Hepatic stellate cell (primary cell): ENCODE measurements around the gene AXL.
"Not testable (repeated sequence)": the region's sequence is repeated elsewhere in the genome, so short reads cannot be mapped to it uniquely, and the experiment has no call there.

Experiments
- DNase-seq: peaks from one replicate; pipeline ENCODE4 v3.0.0; 2011; ENCODE audit warnings: low spot score

AXL gene

DNA sequence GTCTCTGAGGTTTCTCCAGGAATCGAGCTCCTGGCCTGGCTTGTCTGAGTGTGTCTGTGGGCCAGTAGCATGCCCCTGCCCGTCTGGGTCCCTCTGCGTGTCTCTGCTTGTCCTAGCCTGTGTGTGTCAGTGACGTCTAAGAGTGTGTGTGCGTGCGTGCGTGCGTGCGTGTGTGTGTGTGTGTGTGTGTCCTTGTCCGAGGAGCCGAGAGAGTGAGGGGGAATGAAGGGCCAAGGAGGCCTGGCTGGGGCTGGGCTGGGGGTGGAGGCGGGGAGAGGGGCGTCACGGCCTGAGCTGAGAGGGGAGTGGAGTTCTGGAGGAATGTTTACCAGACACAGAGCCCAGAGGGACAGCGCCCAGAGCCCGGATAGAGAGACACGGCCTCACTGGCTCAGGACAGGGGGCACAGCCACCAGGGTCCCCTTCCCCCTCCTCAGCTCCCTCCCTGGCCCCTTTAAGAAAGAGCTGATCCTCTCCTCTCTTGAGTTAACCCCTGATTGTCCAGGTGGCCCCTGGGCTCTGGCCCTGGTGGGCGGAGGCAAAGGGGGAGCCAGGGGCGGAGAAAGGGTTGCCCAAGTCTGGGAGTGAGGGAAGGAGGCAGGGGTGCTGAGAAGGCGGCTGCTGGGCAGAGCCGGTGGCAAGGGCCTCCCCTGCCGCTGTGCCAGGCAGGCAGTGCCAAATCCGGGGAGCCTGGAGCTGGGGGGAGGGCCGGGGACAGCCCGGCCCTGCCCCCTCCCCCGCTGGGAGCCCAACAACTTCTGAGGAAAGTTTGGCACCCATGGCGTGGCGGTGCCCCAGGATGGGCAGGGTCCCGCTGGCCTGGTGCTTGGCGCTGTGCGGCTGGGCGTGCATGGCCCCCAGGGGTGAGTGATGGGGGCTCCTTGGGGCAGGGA lies at the start of gene AXL:
TSS of gene AXL (plus strand) at position 609 of the 893 bp plus-strand sequence. CDS start at position 779, 170 bp downstream.
- DNase-seq = peak; percentile 91

DNA sequence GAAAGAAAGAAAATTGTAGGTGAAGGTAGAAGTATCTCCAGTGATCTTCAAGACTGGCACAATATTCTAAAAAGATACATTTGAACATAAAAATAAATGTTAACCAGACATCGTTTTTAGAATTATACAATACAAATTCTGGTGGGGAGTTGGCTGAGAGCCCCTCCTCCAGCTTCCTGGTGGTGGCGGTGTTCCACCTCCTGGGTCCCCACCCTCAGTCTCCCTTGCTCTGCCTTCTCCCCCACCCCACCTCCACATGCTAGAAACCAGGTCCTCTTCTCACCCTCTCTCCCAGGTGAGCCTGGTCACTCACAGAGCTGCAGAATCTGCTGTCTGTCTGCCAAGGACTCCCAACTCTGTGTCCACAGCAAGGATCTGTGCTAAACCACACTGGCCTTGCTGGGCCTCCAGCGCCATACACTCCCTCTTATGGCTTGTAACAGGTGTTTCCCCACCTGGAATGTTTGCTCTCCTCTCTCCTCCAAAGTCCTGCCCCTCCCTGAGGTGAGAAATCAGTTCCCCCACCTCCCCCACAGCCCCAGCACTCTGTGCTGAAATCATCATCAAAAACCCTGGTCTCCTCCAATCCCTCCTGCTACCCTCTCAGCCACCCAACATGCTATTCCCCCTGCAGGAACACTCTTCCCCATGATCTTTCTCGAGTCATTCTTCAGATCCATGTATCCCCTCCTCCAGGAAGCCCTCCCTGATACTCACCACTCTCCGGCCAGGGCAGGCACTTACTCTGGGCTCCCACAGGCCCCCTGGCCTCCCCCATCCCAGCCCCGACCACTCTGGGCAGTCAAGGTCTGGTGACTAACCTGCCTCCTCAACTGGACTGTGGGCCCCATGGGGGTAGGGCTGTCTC lies 46.5 kb upstream of the AXL start:
- no peak for DNase-seq

GRCh38 chr19:41174297-41174928 lies 44.6 kb upstream of the AXL start:
- no peak for DNase-seq

DNA sequence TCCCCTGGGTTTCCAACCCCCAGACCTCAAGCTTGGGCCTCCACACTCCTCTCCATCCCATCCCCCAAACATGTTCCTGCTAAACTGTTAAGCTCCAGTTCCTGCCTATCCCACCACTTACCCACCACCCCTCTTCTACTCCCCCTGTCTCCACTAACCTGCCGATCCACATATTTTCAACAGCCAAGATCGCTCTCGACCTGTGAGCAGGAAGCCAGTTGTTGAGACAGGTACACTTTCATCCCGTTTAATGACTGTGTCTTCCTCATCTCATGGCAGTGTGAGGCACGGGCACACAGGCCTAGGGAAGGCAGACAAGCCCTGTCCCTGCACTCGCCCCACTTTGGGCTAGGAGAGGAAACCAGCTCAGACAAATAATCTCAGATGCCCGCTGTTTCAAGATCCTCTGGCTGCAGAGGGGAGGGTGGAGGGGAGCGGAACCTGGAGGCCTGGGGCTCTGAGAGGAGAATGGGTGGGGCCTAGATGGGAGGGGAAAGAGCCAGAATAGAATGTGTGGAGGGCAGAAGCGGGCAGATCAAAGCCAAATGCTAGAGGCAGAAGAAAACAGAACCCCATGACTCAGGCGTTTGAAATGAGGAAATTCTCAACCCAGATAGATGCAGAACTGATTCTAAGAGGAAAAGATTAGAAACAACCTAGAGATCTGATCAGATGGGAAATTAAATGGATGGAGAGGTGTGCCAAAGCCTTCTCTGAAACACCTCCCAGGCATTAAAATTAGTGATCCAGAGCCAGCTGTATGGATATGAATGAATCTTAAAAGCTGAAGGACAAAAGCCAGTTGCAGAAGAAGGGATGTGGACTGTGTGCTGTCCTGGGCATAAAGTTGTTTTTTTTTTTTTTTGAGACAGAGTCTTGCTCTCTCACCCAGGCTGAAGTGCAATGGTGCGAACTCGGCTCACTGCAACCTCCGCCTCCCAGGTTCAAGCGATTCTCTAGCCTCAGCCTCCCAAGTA lies 42.9 kb upstream of the AXL start:
- DNase-seq = peak; percentile 74

GRCh38 chr19:41180173-41180572 lies 38.9 kb upstream of the AXL start:
- DNase-seq = not testable (repeated sequence)

- no peak for DNase-seq
Observed at GRCh38 chr19:41186971-41187883, 31.8 kb upstream of the AXL start.

- DNase-seq = no peak
Observed at GRCh38 chr19:41187884-41188279, 31.1 kb upstream of the AXL start.

DNA sequence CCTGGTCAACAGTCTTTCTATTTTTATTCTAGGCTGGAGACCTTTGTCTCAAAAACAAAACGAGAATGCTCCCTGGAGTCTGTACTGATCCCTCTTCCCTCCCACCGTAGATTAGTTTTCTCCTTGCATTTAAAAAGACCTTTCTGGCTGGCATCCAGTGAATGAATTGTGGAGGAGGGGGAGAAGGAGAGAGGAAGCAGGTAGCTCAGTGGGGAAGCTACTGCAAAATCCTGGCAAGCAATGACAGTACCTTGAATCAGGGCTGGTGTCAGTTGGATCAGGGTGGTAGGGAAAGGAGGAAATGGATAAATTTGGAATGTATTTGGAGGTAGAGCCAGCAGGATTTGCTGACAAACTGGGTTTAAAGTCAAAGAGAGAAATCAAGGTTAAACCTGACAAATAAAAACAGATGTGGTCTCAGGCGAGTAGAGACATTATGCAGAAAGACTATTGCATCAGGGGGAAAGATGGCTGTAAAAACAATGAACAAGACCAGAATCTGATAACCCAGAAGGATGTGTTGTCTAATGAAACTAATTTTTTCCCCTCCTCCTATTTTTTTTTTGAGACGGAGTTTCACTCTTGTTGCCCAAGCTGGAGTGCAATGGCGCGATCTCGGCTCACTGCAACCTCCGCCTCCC lies 29.5 kb upstream of the AXL start:
- no peak for DNase-seq

GRCh38 chr19:41192574-41193429 lies 26.2 kb upstream of the AXL start, which contains the start of gene CYP2S1:
CYP2S1 (plus strand) TSS chr19:41193219; CDS start chr19:41193265, 46 bp downstream.
- DNase-seq = no peak

DNA sequence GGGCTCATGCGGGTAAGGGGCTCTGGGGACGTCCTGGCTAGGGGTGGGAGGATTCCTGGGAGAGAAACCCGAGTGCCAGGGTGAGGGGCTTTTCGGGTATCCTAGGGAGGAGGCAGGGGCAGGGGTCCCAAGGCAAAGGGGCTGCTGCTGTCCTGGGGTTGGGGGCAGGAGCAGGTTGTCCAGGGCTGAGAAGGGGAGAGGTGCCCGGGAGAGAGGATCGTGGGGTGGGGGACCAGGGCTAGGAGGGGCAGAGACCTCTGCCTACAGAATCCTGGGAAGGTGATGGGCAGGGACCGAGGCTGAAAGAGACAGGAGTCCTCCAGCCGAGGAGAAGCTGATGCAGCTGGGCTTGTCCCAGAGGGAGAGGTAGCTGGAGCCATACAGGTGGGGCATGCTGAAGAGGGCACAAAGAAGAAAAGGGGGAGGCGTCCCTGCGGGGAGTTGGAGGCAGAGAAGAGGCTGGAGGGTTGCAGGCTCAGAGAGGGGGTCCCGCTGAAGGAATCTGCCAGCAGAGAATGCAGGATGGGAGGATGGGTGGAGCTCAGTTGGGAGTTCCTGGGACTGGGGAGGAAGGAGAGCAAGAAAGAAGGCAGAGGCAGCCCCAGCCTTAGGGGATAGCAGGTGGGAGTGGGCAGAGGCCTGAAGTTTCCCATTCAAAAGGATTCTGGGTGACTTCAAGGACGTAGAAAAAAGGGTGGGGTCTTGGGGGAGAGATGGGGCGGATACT lies 25.4 kb upstream of the AXL start:
- no peak for DNase-seq

- DNase-seq = no peak
Observed at GRCh38 chr19:41194157-41194552, 24.9 kb upstream of the AXL start.

- DNase-seq = peak; percentile 47
Observed at GRCh38 chr19:41195675-41196497, 23.1 kb upstream of the AXL start.

- no peak for DNase-seq
Observed at GRCh38 chr19:41198559-41198958, 20.5 kb upstream of the AXL start.

GRCh38 chr19:41203371-41203770 lies 15.7 kb upstream of the AXL start:
- no peak for DNase-seq

DNA sequence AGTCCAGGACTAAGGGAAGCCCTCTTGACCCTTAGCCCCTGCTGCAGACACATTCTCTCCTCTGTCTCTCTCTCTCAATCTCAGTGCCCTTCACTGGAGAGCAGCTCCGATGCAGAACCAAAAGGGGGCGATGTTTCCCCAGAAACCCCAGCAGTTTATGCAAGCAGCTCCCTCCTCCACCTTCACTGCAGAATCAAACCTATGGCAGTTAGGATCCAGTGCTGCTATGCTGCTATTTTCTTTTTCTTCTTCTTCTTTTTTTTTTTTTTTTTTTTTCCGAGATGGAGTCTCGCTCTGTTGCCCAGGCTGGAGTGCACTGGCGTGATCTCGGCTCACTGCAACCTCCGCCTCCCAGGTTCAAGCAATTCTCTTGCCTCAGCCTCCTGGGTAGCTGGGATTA lies 14.7 kb upstream of the AXL start:
- DNase-seq = peak; percentile 84

DNA sequence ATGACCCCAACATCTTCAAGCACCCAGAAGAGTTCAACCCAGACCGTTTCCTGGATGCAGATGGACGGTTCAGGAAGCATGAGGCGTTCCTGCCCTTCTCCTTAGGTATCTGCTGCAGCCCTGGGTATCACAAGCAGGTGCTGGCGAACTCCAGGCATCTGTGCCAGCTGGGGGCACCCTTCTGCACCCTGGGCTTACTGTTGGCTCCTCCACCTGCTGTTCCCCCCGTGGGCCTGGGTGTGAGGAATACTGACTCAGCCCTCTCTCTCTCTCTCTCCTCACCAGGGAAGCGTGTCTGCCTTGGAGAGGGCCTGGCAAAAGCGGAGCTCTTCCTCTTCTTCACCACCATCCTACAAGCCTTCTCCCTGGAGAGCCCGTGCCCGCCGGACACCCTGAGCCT lies 13.0 kb upstream of the AXL start:
- no peak for DNase-seq

DNA sequence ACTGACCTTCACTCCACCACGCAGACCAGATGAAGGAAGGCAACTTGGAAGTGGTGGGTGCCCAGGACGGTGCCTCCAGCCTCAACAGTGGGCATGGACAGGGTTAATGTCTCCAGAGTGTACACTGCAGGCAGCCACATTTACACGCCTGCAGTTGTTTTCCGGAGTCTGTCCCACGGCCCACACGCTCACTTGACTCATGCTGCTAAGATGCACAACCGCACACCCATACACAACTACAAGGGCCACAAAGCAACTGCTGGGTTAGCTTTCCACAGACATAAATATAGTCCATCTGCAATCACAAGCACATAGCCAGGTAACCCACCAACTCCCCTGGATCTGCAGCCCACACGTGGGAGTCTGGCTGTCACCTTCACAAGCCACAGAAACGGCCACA lies 12.6 kb upstream of the AXL start:
- DNase-seq = no peak
